GM23248 (cell line): ENCODE data around the gene THTPA. TPM values are rescaled to one million over a fixed set of nuclear protein-coding genes. Genes with fewer than 3 reads are reported as not detected.

Experiments
- DNase-seq: peaks from one replicate; pipeline ENCODE4 v3.0.0-alpha.2; 2015
- H2AFZ ChIP-seq: fragments of 200-600 bp; sonication (generic); 2 replicates; pipeline ENCODE4 v1.6.1; 2016; ENCODE audit warnings: antibody characterized with exemption
- H3F3A ChIP-seq: fragments of 200-600 bp; sonication (generic); 2 replicates; pipeline ENCODE4 v1.6.1; 2016; ENCODE audit warnings: mild to moderate bottlenecking, antibody characterized with exemption, mixed run types; ENCODE audit not compliant: insufficient read depth
- H3K27ac ChIP-seq: fragments of 200-600 bp; sonication (generic); 2 replicates; pipeline ENCODE4 v1.5.1; 2016; ENCODE audit warnings: mild to moderate bottlenecking
- H3K27me3 ChIP-seq: fragments of 200-600 bp; sonication (generic); replicated peaks from 2 replicates; pipeline ENCODE4 v1.6.1; 2016; ENCODE audit warnings: mild to moderate bottlenecking; ENCODE audit not compliant: insufficient read depth
- H3K36me3 ChIP-seq: fragments of 200-600 bp; sonication (generic); 2 replicates; pipeline ENCODE4 v1.6.1; 2016; ENCODE audit warnings: low read depth, mild to moderate bottlenecking
- H3K4me1 ChIP-seq: fragments of 200-600 bp; sonication (generic); 2 replicates; pipeline ENCODE4 v1.6.1; 2016; ENCODE audit warnings: mild to moderate bottlenecking; ENCODE audit not compliant: insufficient read depth
- H3K4me2 ChIP-seq: fragments of 200-600 bp; sonication (generic); one replicate; pipeline ENCODE4 v1.6.1; 2016; ENCODE audit warnings: mild to moderate bottlenecking; ENCODE audit not compliant: unreplicated experiment
- H3K4me3 ChIP-seq: fragments of 200-600 bp; sonication (generic); 2 replicates; pipeline ENCODE4 v1.5.1; 2016; ENCODE audit warnings: mild to moderate bottlenecking
- H3K79me2 ChIP-seq: fragments of 200-600 bp; sonication (generic); 2 replicates; pipeline ENCODE4 v1.6.1; 2016; ENCODE audit warnings: mild to moderate bottlenecking; ENCODE audit not compliant: insufficient read depth
- H3K9ac ChIP-seq: fragments of 200-600 bp; sonication (generic); 2 replicates; pipeline ENCODE4 v1.6.1; 2016; ENCODE audit warnings: mild to moderate bottlenecking
- H3K9me2 ChIP-seq: fragments of 200-600 bp; sonication (generic); 2 replicates; pipeline ENCODE4 v1.6.1; 2016; ENCODE audit warnings: mixed run types, mild to moderate bottlenecking, moderate library complexity; ENCODE audit not compliant: insufficient read depth
- H3K9me3 ChIP-seq: fragments of 200-600 bp; sonication (generic); one replicate; pipeline ENCODE4 v1.6.1; 2017; ENCODE audit warnings: low read depth
- H4K20me1 ChIP-seq: fragments of 200-600 bp; sonication (generic); 2 replicates; pipeline ENCODE4 v1.6.0; 2016; ENCODE audit not compliant: insufficient read depth
- EZH2 ChIP-seq: fragments of 200-600 bp; sonication (generic); IDR thresholded peaks from 2 replicates; pipeline ENCODE4 v1.6.1; 2018; ENCODE audit warnings: antibody characterized with exemption, mild to moderate bottlenecking; ENCODE audit not compliant: insufficient read depth, poor library complexity, severe bottlenecking
- EZH2phosphoT487 ChIP-seq: fragments of 200-600 bp; sonication (generic); IDR thresholded peaks from 2 replicates; pipeline ENCODE4 v1.6.1; 2018; ENCODE audit warnings: antibody characterized with exemption, moderate library complexity, mild to moderate bottlenecking, low read depth; ENCODE audit not compliant: insufficient read depth
- WGBS, 2 experiments: methylation state at CpG; one replicate each; pipeline ENCODE4 v1.1.6; 2015 to 2017; ENCODE audit warnings: low lambda C conversion rate in 2 of 2, low coverage in 1 of 2; ENCODE audit errors: missing lambda C conversion rate in 2 of 2; 5-methylcytosine and 5-hydroxymethylcytosine counted together
- in situ Hi-C: fragments of 300-500 bp; cut with MboI; formaldehyde crosslinking; loops from 2 replicates; pipeline ENCODE4 v1.15.0; 2020
- polyA plus RNA-seq: library from polyadenylated mRNA; unstranded; fragments of >200 nt; fragmentation: Nextera tagmentation; extraction: Ambion mirVana; gene quantifications from 2 replicates; pipeline ENCODE4 v1.2.1, GENCODE V29; 2016
- total RNA-seq: library from RNA; depleted of rRNA; stranded (reverse); fragments of >200 nt; shearing (Covaris generic); gene quantifications from 2 replicates; pipeline ENCODE4 v1.2.3, GENCODE V29; 2014

Gene THTPA
- total and polyA plus RNA-seq, 2 experiments from 2014 or later = 10.0 to 21.0 TPM

- no peaks in the 10 kb centered on the region for H3F3A ChIP-seq
Measured at GRCh38 chr14:23600806-23601205, 44.7 kb downstream of the THTPA start.

GRCh38 chr14:23601424-23601823 lies 45.4 kb downstream of the THTPA start:
- Histone ChIP-seq H3K4me3 (no peak overlapping the region), H3K27ac (no peak overlapping the region), H3K79me2 (no peaks in the 10 kb centered on the region), H3K9ac (no peak overlapping the region), H2AFZ (no peak overlapping the region), H3K9me2 (no peaks in the 10 kb centered on the region), H3F3A (no peaks in the 10 kb centered on the region), H3K4me2 (no peak overlapping the region), H3K36me3 (no peaks in the 10 kb centered on the region), H3K4me1 (no peaks in the 10 kb centered on the region), H3K27me3 (no peaks in the 10 kb centered on the region; the same call in 1 of the 2 replicates), H3K9me3 (no peaks in the 10 kb centered on the region), H4K20me1 (no peaks in the 10 kb centered on the region)
- in situ Hi-C loops = no loop called here
- no peak for TF ChIP-seq EZH2phosphoT487
- TF ChIP-seq EZH2 = no peak
- no peak for DNase-seq

More at GRCh38 chr14:23600806-23601205, 44.7 kb downstream of the THTPA start:
- Histone ChIP-seq H3K36me3 (no peaks in the 10 kb centered on the region), H3K4me1 (no peaks in the 10 kb centered on the region), H3K9me3 (no peaks in the 10 kb centered on the region), H3K27me3 (no peaks in the 10 kb centered on the region; the same call in 1 of the 2 replicates), H3K79me2 (no peaks in the 10 kb centered on the region), H4K20me1 (no peaks in the 10 kb centered on the region), H3K4me2 (no peak overlapping the region), H3K9me2 (no peaks in the 10 kb centered on the region), H3K27ac (no peak overlapping the region), H3K4me3 (no peak overlapping the region), H3K9ac (no peak overlapping the region), H2AFZ (no peak overlapping the region)
- in situ Hi-C loops = no loop called here
- 54 to 59% methylated on average over 1 of the region's 1 CpG for WGBS, 2 experiments
- DNase-seq = no peak
- TF ChIP-seq EZH2phosphoT487 (no peak), EZH2 (no peak)

DNA sequence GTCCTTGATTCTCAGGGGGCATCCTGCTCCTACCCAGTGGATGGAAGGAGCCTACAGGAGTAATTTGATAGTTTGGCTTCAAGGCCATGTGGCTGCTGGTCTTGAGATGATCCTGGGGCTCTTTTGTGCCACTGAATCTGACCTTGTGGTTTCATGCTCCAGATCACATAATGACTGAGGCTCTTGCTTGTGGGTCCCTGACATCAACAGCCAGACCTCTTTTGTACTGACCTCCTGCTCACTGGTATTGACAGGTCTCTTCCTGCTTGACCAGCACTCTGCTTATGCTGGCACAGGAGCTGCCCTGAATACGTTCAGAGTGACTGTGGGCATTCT lies 45.7 kb downstream of the THTPA start:
- no peak for DNase-seq
- no peaks in the 10 kb centered on the region for H3K79me2 ChIP-seq
- no peak overlapping the region for H3K4me2 ChIP-seq
- H4K20me1 ChIP-seq = no peaks in the 10 kb centered on the region
- H3K4me1 ChIP-seq = no peaks in the 10 kb centered on the region
- no peak overlapping the region for H3K9ac ChIP-seq
- no peaks in the 10 kb centered on the region for H3K36me3 ChIP-seq
- H3K27ac ChIP-seq = no peak overlapping the region
- 9 to 22% methylated on average over 1 of the region's 1 CpG for WGBS, 2 experiments
- in situ Hi-C loops = no loop called here
- H3K9me2 ChIP-seq = no peaks in the 10 kb centered on the region
- H2AFZ ChIP-seq = no peak overlapping the region
- TF ChIP-seq EZH2 (no peak), EZH2phosphoT487 (no peak)
- H3F3A ChIP-seq = no peaks in the 10 kb centered on the region
- H3K27me3 ChIP-seq = no peaks in the 10 kb centered on the region; the same call in 1 of the 2 replicates
- no peak overlapping the region for H3K4me3 ChIP-seq
- no peaks in the 10 kb centered on the region for H3K9me3 ChIP-seq

DNA sequence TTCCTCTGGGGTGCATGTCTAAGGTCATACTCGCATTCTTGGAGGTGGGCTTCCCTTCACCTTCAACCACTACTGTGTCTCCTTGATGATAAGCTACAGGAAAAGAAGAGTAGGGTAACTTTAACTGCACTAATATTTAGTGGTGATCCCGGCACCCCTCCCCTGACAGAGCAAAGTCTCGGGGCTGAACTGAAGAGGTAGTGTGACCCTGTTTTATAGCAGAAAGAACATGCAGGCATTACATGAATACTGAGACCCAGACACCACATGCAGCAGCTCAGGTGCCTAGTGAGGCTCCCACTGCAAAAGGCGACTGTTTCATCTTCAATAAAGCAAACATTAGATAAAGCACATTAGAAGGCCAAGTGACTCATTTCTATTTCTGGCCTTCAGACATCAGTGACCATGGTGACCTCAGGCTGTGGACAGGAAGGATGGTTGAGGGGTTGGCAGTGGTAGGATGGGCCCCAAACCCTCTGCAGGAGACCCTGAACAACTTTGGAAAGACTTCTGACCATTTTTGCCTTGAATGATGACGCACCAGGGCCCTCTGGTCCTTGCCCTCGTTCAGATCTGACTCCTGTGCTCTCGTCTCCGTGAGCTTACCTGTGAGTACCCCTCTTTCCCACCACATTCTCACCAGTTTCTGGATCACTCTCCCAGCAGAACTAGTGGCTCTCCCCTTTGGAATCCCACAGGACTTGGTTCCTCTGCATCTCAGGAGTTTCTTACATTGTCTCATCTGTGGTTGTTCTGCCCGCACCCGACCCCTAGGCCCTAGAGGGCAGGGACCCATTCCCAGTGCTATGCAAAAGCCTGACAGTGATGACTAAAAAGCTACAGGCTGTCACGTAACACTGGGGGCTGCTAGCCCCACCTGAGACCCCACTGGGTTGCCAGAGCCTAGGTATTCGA lies 46.4 kb downstream of the THTPA start:
- Histone ChIP-seq H3F3A (no peaks in the 10 kb centered on the region), H3K4me3 (no peak overlapping the region), H3K9me3 (no peaks in the 10 kb centered on the region), H4K20me1 (no peaks in the 10 kb centered on the region), H3K79me2 (no peaks in the 10 kb centered on the region), H3K4me2 (no peak overlapping the region), H3K27ac (no peak overlapping the region), H3K9ac (no peak overlapping the region), H3K9me2 (no peaks in the 10 kb centered on the region), H3K27me3 (no peaks in the 10 kb centered on the region; the same call in 1 of the 2 replicates), H2AFZ (no peak overlapping the region), H3K36me3 (no peaks in the 10 kb centered on the region), H3K4me1 (no peaks in the 10 kb centered on the region)
- in situ Hi-C loops = no loop called here
- TF ChIP-seq EZH2 (no peak), EZH2phosphoT487 (no peak)
- 47 to 53% methylated on average over 12 of the region's 12 CpGs for WGBS, 2 experiments
- DNase-seq = no peak
